Testis (tissue), 3 donors: Measurements from ENCODE around the gene NLK. TPM values are rescaled to one million over a fixed set of nuclear protein-coding genes. Genes with fewer than 3 reads are reported as not detected.
"Not testable (repeated sequence)": the region's sequence is repeated elsewhere in the genome, so short reads cannot be mapped to it uniquely, and the experiment has no call there.

Experiments
- DNase-seq: peaks from one replicate; pipeline ENCODE4 v3.0.0-alpha.2; 2019
- H3K27ac ChIP-seq, 2 donors: fragments of 200-600 bp; sonication (generic); one replicate each; pipeline ENCODE4 v1.5.1; 2019
- H3K27me3 ChIP-seq: fragments of 200-600 bp; sonication (generic); one replicate; pipeline ENCODE4 v1.5.1; 2019
- H3K36me3 ChIP-seq: fragments of 200-600 bp; sonication (generic); one replicate; pipeline ENCODE4 v1.5.1; 2017; ENCODE audit warnings: low read depth; ENCODE audit errors: missing control alignments
- H3K4me1 ChIP-seq: fragments of 200-600 bp; sonication (generic); one replicate; pipeline ENCODE4 v1.5.1; 2019
- H3K4me3 ChIP-seq, 2 donors: fragments of 200-600 bp; sonication (generic); one replicate each; pipeline ENCODE4 v1.5.1; 2017 to 2019
- H3K9me3 ChIP-seq: fragments of 200-600 bp; sonication (generic); one replicate; pipeline ENCODE4 v1.5.1; 2017
- CTCF ChIP-seq, 3 experiments: fragments of 450-650 bp in 2 of 3; fragments of 200-600 bp in 1 of 3; sonication (generic) in 1 of 3; IDR thresholded peaks; one replicate each; pipeline ENCODE4 v1.5.1; 2016 to 2019; ENCODE audit warnings: antibody characterized with exemption in 3 of 3, mild to moderate bottlenecking in 2 of 3, moderate library complexity in 1 of 3
- POLR2A ChIP-seq: fragments of 450-650 bp; IDR thresholded peaks from one replicate; pipeline ENCODE4 v1.6.1; 2017; ENCODE audit warnings: antibody characterized with exemption, mild to moderate bottlenecking, moderate library complexity
- WGBS, 2 donors: methylation state at CpG; one replicate each; pipeline ENCODE4 v1.1.5; 2018; 5-methylcytosine and 5-hydroxymethylcytosine counted together
- intact Hi-C: fragments of 100-400 bp; cut with DNase I; formaldehyde crosslinking; loops from one replicate; pipeline ENCODE4 v1.15.1; 2023; ENCODE audit warnings: low total_unique reads
- polyA plus RNA-seq: library from polyadenylated mRNA; stranded (reverse); fragments of 350-450 nt; fragmentation: Illumina TruSeq; extraction: RNeasy Lipid Tissue Mini Kit (QIAGEN cat#74804); gene quantifications from one replicate; pipeline ENCODE4 v1.2.3, GENCODE V29; 2014; ENCODE audit warnings: low read depth, low replicate concordance; ENCODE audit not compliant: insufficient read depth
- total RNA-seq, 2 donors: library from RNA; depleted of rRNA; stranded (reverse); fragments of >200 nt; gene quantifications; one replicate each; pipeline ENCODE4 v1.2.3, GENCODE V29; 2016

NLK gene
- total and polyA plus RNA-seq, 3 donors from 2014 or later = 40.8 to 54.4 (median 47.0) TPM

- intact Hi-C loops = no loop called here
- 81 to 85% methylated on average over 1 of the region's 1 CpG for WGBS, 2 donors
- H3K27me3 ChIP-seq = no peaks in the 10 kb centered on the region
- no peak overlapping the region for H3K4me3 ChIP-seq
- no peak for TF ChIP-seq POLR2A
- TF ChIP-seq CTCF (IDR thresholded peaks at IDR 0.05) = no peak
- H3K36me3 ChIP-seq = no peaks in the 10 kb centered on the region
- no peaks in the 10 kb centered on the region for H3K9me3 ChIP-seq
- H3K27ac ChIP-seq = no peak overlapping the region
- DNase-seq = no peak
- no peaks in the 10 kb centered on the region for H3K4me1 ChIP-seq
Measured at GRCh38 chr17:28180449-28180848, 138.0 kb downstream of the NLK start.

GRCh38 chr17:28181568-28181967 is 139.1 kb downstream of the NLK start:
- no peak overlapping the region for H3K4me3 ChIP-seq
- intact Hi-C loops = no loop called here
- no peaks in the 10 kb centered on the region for H3K36me3 ChIP-seq
- no peaks in the 10 kb centered on the region for H3K9me3 ChIP-seq
- TF ChIP-seq CTCF (IDR thresholded peaks at IDR 0.05) (no peak), POLR2A (no peak)
- no peak overlapping the region for H3K27ac ChIP-seq
- no peaks in the 10 kb centered on the region for H3K4me1 ChIP-seq
- H3K27me3 ChIP-seq = no peaks in the 10 kb centered on the region
- WGBS, 2 donors = 91 to 96% methylated on average over 9 of the region's 9 CpGs
- no peak for DNase-seq

GRCh38 chr17:28182559-28182958 is 140.1 kb downstream of the NLK start:
- Histone ChIP-seq H3K9me3 (no peaks in the 10 kb centered on the region), H3K27me3 (no peaks in the 10 kb centered on the region), H3K27ac (no peak overlapping the region), H3K4me3 (no peak overlapping the region), H3K4me1 (no peaks in the 10 kb centered on the region), H3K36me3 (no peaks in the 10 kb centered on the region)
- intact Hi-C loops = no loop called here
- no peak for DNase-seq
- 67 to 70% methylated on average over 1 of the region's 1 CpG for WGBS, 2 donors
- TF ChIP-seq CTCF (IDR thresholded peaks at IDR 0.05) (no peak), POLR2A (no peak)

- no peak overlapping the region for H3K4me3 ChIP-seq
- intact Hi-C loops = no loop called here
- no peaks in the 10 kb centered on the region for H3K27me3 ChIP-seq
- no peaks in the 10 kb centered on the region for H3K9me3 ChIP-seq
- no peak overlapping the region for H3K27ac ChIP-seq
- 96 to 98% methylated on average over 5 of the region's 5 CpGs for WGBS, 2 donors
- DNase-seq = no peak
- peaks cover 5% of the 10 kb centered on the region for H3K4me1 ChIP-seq
- H3K36me3 ChIP-seq = no peaks in the 10 kb centered on the region
- TF ChIP-seq POLR2A = no peak
- TF ChIP-seq CTCF (IDR thresholded peaks at IDR 0.05) = no peak
Measured at GRCh38 chr17:28185658-28186057, 143.2 kb downstream of the NLK start.

- H3K4me3 ChIP-seq, intact Hi-C loops, H3K4me1 ChIP-seq, H3K36me3 ChIP-seq, H3K9me3 ChIP-seq, H3K27ac ChIP-seq, DNase-seq, H3K27me3 ChIP-seq: not testable (repeated sequence)
- WGBS, 2 donors = 89 to 96% methylated on average over 3 of the region's 3 CpGs
Measured at GRCh38 chr17:28186472-28186871, 144.0 kb downstream of the NLK start.
